Activated CD8-positive, alpha-beta memory T cell treated with anti-CD3 and anti-CD28 coated beads, Interleukin-2, amount 10 ng/mL, durations not matched to agents 7 days and 5 days (primary cell): ENCODE results near the gene PELI2. TPM values are rescaled to one million over a fixed set of nuclear protein-coding genes. Genes with fewer than 3 reads are reported as not detected.

Experiments
- ATAC-seq: fragments of 150-1000 bp; cut with Tn5 transposase; one replicate; pipeline ENCODE4 v1.10.0; 2021; ENCODE audit warnings: moderate library complexity
- CTCF ChIA-PET: fragments of 350-600 bp; sonication (Branson Sonifier 250); formaldehyde crosslinking; loops from one replicate; lab custom pipeline; 2021; ENCODE audit warnings: antibody characterized with exemption; lab: Charles Lee
- DNase-seq: peaks from one replicate; pipeline ENCODE4 v3.0.0-alpha.2; 2020
- H3K27ac Mint-ChIP-seq: one replicate; pipeline ENCODE4 v1.8.0; 2021; ENCODE audit warnings: mild to moderate bottlenecking, mixed read lengths
- H3K27me3 Mint-ChIP-seq: one replicate; pipeline ENCODE4 v1.8.0; 2021; ENCODE audit warnings: mixed read lengths
- H3K36me3 Mint-ChIP-seq: one replicate; pipeline ENCODE4 v1.8.0; 2021; ENCODE audit warnings: mild to moderate bottlenecking, mixed read lengths
- H3K4me1 Mint-ChIP-seq: one replicate; pipeline ENCODE4 v1.8.0; 2021; ENCODE audit warnings: mixed read lengths
- H3K4me3 Mint-ChIP-seq: one replicate; pipeline ENCODE4 v1.8.0; 2021; ENCODE audit warnings: mild to moderate bottlenecking, moderate library complexity, mixed read lengths
- H3K9me3 Mint-ChIP-seq: one replicate; pipeline ENCODE4 v1.8.0; 2022; ENCODE audit warnings: low read depth, mixed read lengths
- total RNA-seq, 2 experiments: library from RNA; stranded (reverse); gene quantifications; one replicate each; pipeline ENCODE4 v1.2.3, GENCODE V29; 2021

PELI2 gene
- total RNA-seq, 2 experiments from 2014 or later: 1.1 to 1.2 TPM

- Mint-ChIP-seq H3K4me3 (no peak overlapping the region), H3K27me3 (no peaks in the 10 kb centered on the region)
- CTCF ChIA-PET: no interaction called here
These were observed 95.1 kb downstream of the PELI2 start for GRCh38 chr14:56213306-56213705.

GRCh38 chr14:56215180-56215579 is 97.0 kb downstream of the PELI2 start:
- CTCF ChIA-PET: interaction anchor here (1.1 kb wide), 1 partner anchor 483 kb away, joined by 3 read pairs; no protein-coding TSS in a partner anchor
- no peak for ATAC-seq

More at GRCh38 chr14:56213306-56213705, 95.1 kb downstream of the PELI2 start:
- Mint-ChIP-seq H3K4me1 (peaks cover 7% of the 10 kb centered on the region), H3K36me3 (no peaks in the 10 kb centered on the region), H3K9me3 (no peaks in the 10 kb centered on the region), H3K27ac (no peak overlapping the region)
- no peak for DNase-seq
- ATAC-seq: no peak

GRCh38 chr14:56216626-56217379 is 98.6 kb downstream of the PELI2 start:
- H3K4me3 Mint-ChIP-seq: no peak overlapping the region
- H3K9me3 Mint-ChIP-seq: no peaks in the 10 kb centered on the region
- ATAC-seq (no peak), DNase-seq (no peak)
- H3K27ac Mint-ChIP-seq: no peak overlapping the region
- CTCF ChIA-PET: no interaction called here
- H3K4me1 Mint-ChIP-seq: peaks cover 7% of the 10 kb centered on the region
- H3K36me3 Mint-ChIP-seq: no peaks in the 10 kb centered on the region
- H3K27me3 Mint-ChIP-seq: no peaks in the 10 kb centered on the region

More at GRCh38 chr14:56215180-56215579, 97.0 kb downstream of the PELI2 start:
- Mint-ChIP-seq H3K36me3 (no peaks in the 10 kb centered on the region), H3K27ac (no peak overlapping the region), H3K9me3 (no peaks in the 10 kb centered on the region), H3K27me3 (no peaks in the 10 kb centered on the region), H3K4me3 (no peak overlapping the region), H3K4me1 (peaks cover 7% of the 10 kb centered on the region)
- no peak for DNase-seq

- peaks cover 7% of the 10 kb centered on the region for H3K4me1 Mint-ChIP-seq
- CTCF ChIA-PET: no interaction called here
- H3K27ac Mint-ChIP-seq: no peak overlapping the region
- H3K4me3 Mint-ChIP-seq: no peak overlapping the region
- no peak for DNase-seq
- H3K27me3 Mint-ChIP-seq: no peaks in the 10 kb centered on the region
- H3K9me3 Mint-ChIP-seq: no peaks in the 10 kb centered on the region
- ATAC-seq: no peak
- no peaks in the 10 kb centered on the region for H3K36me3 Mint-ChIP-seq
These were observed 99.3 kb downstream of the PELI2 start for GRCh38 chr14:56217380-56218045.

- Mint-ChIP-seq H3K9me3 (no peaks in the 10 kb centered on the region), H3K27ac (no peak overlapping the region), H3K4me3 (no peak overlapping the region), H3K4me1 (peaks cover 7% of the 10 kb centered on the region), H3K36me3 (no peaks in the 10 kb centered on the region), H3K27me3 (no peaks in the 10 kb centered on the region)
- DNase-seq (no peak), ATAC-seq (no peak)
- CTCF ChIA-PET: no interaction called here
These were observed 101.6 kb downstream of the PELI2 start for GRCh38 chr14:56219666-56220413.

GRCh38 chr14:56221382-56222128 is 103.3 kb downstream of the PELI2 start:
- CTCF ChIA-PET: no interaction called here
- no peak for DNase-seq
- Mint-ChIP-seq H3K27me3 (no peaks in the 10 kb centered on the region), H3K27ac (no peak overlapping the region), H3K4me1 (peaks cover 5% of the 10 kb centered on the region), H3K9me3 (no peaks in the 10 kb centered on the region), H3K4me3 (no peak overlapping the region), H3K36me3 (no peaks in the 10 kb centered on the region)
- no peak for ATAC-seq

- Mint-ChIP-seq H3K4me1 (no peaks in the 10 kb centered on the region), H3K36me3 (no peaks in the 10 kb centered on the region), H3K4me3 (no peak overlapping the region), H3K27me3 (no peaks in the 10 kb centered on the region), H3K9me3 (no peaks in the 10 kb centered on the region), H3K27ac (no peak overlapping the region)
- no peak for DNase-seq
- ATAC-seq: no peak
- CTCF ChIA-PET: no interaction called here
These were observed 106.0 kb downstream of the PELI2 start for GRCh38 chr14:56224229-56224628.

- no peaks in the 10 kb centered on the region for H3K36me3 Mint-ChIP-seq
- CTCF ChIA-PET: no interaction called here
- no peak for ATAC-seq
- H3K4me3 Mint-ChIP-seq: no peak overlapping the region
- H3K9me3 Mint-ChIP-seq: peaks cover 3% of the 10 kb centered on the region
- no peaks in the 10 kb centered on the region for H3K4me1 Mint-ChIP-seq
- H3K27me3 Mint-ChIP-seq: no peaks in the 10 kb centered on the region
- DNase-seq: no peak
- no peak overlapping the region for H3K27ac Mint-ChIP-seq
These were observed 106.8 kb downstream of the PELI2 start for GRCh38 chr14:56224691-56225681.

- DNase-seq (no peak), ATAC-seq (no peak)
- Mint-ChIP-seq H3K27ac (no peak overlapping the region), H3K4me1 (peaks cover 4% of the 10 kb centered on the region), H3K27me3 (no peaks in the 10 kb centered on the region), H3K9me3 (no peaks in the 10 kb centered on the region), H3K4me3 (no peak overlapping the region), H3K36me3 (no peaks in the 10 kb centered on the region)
- CTCF ChIA-PET: no interaction called here
These were observed 117.2 kb downstream of the PELI2 start for GRCh38 chr14:56235388-56235787.

GRCh38 chr14:56237398-56237797 is 119.2 kb downstream of the PELI2 start:
- peaks cover 4% of the 10 kb centered on the region for H3K4me1 Mint-ChIP-seq

GRCh38 chr14:56241461-56241860 is 123.2 kb downstream of the PELI2 start:
- ATAC-seq (no peak), DNase-seq (no peak)
- CTCF ChIA-PET: no interaction called here
- no peaks in the 10 kb centered on the region for H3K27me3 Mint-ChIP-seq
- H3K4me3 Mint-ChIP-seq: no peak overlapping the region
- H3K4me1 Mint-ChIP-seq: peaks cover 4% of the 10 kb centered on the region
- H3K27ac Mint-ChIP-seq: no peak overlapping the region
- no peaks in the 10 kb centered on the region for H3K36me3 Mint-ChIP-seq
- no peaks in the 10 kb centered on the region for H3K9me3 Mint-ChIP-seq

More at GRCh38 chr14:56237398-56237797, 119.2 kb downstream of the PELI2 start:
- Mint-ChIP-seq H3K9me3 (no peaks in the 10 kb centered on the region), H3K36me3 (no peaks in the 10 kb centered on the region), H3K27ac (no peak overlapping the region), H3K27me3 (no peaks in the 10 kb centered on the region), H3K4me3 (no peak overlapping the region)
- DNase-seq (no peak), ATAC-seq (no peak)
- CTCF ChIA-PET: no interaction called here

- Mint-ChIP-seq H3K9me3 (no peaks in the 10 kb centered on the region), H3K27ac (no peak overlapping the region), H3K27me3 (no peaks in the 10 kb centered on the region), H3K36me3 (no peaks in the 10 kb centered on the region), H3K4me1 (no peaks in the 10 kb centered on the region), H3K4me3 (no peak overlapping the region)
- no peak for ATAC-seq
- CTCF ChIA-PET: no interaction called here
- no peak for DNase-seq
These were observed 124.9 kb downstream of the PELI2 start for GRCh38 chr14:56243110-56243509.
